ENCODE data around the gene GPR162.

- TF ChIP-seq CTCF (IDR thresholded peaks at IDR 0.05) (no peak), ZFX (IDR thresholded peaks at IDR 0.05; ENCODE audit: borderline replicate concordance) (no peak)
Observed at GRCh38 chr12:6838854-6839253, 17.2 kb downstream of the GPR162 start.

Measured in 22Rv1 (cell line).